Activated naive CD8-positive, alpha-beta T cell treated with anti-CD3 and anti-CD28 coated beads, Interleukin-2, amount 50 U/mL, for 16 hours (primary cell): ENCODE measurements around the gene LHPP.
"Not testable (repeated sequence)": the region's sequence is repeated elsewhere in the genome, so short reads cannot be mapped to it uniquely, and the experiment has no call there.

Experiments used
- DNase-seq: peaks from one replicate; pipeline ENCODE4 v3.0.0-alpha.2; 2020; ENCODE audit warnings: low read depth, low spot score

LHPP gene

DNA sequence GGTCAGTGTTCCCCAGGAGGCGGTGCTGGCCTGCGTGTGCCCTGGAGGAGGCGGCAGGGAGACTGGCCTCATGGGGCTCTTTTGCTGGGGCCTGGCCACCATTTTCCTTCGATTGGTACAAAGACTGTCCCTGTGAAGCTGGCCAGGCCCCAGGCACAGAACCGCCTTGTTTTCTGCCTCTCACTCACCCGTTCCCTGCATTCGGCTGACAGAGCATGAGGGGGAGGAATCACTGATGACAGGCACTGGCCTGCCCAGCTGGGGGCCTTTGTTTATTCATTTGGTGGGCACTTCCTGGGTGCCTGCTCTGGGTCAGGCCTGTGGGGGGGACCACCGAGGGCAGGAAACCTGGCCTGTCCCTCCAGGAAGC, 143.4 kb downstream of the LHPP start:
- DNase-seq: no peak

DNA sequence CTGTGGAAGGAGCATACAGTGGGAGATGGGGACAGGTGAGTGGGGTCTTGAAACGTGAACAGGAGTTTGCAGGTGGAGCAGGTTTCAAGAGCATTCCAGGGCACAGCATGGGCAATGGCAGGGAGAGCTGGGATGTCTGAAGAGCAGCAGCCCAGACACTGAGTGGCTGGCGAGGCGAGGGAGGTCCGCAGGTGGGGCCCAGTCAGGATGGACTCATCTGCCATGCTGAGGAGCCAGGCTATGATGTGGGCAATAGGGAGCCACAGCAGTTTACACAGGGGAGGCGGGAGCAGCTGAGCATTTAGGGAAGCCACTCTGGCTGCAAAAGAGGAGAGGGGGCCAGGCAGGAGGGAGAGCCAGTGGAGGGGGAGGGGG, 143.8 kb downstream of the LHPP start:
- no peak for DNase-seq

DNA sequence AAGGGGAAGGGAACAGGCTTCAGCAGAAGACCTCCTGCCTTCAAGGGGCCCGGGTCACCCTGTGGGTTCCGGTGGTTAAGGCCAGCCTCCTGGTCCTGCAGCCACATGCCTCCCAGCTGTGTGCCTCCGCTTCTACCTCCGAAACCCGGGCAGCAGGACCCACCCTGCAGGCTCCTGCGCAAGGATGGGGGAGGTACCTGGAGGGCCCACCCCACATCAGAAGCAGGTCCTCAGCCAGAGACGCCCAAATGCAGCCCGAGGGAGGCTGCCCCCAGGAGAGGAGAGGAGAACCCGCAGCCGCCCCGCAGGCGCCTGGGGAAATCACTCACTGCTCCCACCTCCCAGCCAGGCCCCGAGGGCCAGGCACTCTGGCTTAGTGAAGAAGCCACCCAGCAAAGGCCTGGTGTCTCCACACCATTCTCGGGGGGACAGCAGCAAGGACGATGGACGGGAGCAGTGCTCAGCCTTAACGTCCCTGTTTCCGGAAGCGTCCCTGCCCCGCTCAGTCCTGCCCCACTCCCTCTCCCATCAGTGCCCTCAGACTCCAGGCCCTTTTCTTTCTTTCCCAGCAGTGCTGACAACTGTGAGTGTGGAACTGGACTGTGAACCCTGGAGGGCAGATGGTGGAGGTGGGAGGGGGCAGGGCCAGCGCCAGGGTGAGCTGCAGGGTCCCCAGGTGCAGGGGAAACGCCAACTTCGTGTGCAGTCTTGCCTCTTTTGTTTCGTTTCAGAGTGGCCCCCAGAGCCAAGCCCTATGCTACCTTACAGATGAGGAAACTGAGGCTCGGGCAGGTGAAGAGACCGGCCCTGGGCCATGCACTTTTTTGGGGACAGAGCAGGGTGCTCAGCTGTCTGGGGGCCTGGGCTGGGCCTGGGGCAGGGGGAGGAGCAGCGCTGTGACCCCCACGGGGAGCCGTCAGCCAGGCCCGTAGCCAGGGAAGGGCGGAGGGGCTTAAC, 144.5 kb downstream of the LHPP start:
- no peak for DNase-seq

DNA sequence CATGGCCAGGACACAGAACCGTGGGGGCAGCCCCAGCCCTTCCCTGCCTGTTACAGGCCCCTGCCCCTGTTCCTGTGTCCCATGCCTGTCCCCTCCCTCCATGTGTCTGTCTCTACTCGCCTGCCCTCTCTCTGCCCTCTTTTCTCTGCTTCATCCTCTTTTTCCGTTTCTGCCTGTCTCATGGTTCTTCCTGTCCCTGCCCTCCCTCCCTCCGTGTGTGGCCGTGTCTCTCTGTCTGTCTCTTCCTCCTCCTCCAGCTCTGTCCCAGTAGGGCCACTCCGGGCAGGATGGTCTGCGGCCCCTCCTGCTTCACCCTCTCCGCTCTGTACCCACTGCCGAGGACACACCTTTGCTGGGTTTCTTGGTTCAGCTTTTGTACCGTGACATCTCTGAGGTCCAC, 145.2 kb downstream of the LHPP start:
- DNase-seq: no peak

DNA sequence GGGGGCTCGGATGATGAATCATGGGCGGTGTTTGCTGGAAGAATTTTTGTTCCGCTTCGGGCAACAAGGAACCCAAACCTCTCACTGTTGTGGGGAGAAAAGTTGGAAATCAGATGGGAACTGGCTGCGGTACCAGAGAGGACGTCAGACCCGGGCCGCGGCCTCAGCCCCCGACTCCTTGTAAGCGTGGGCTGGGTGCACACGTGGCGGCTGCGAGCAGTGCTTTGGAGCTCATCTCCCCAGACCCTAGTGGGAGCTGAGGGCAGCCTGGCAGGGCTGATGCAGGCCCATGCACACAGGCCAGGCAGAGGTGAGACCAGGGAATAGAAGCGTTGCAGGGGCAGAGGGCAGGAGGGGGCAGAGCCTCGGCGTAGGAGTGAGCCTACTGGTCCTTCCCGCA, 146.1 kb downstream of the LHPP start:
- DNase-seq: no peak

GRCh38 chr10:124608093-124608721, 146.6 kb downstream of the LHPP start:
- no peak for DNase-seq

DNA sequence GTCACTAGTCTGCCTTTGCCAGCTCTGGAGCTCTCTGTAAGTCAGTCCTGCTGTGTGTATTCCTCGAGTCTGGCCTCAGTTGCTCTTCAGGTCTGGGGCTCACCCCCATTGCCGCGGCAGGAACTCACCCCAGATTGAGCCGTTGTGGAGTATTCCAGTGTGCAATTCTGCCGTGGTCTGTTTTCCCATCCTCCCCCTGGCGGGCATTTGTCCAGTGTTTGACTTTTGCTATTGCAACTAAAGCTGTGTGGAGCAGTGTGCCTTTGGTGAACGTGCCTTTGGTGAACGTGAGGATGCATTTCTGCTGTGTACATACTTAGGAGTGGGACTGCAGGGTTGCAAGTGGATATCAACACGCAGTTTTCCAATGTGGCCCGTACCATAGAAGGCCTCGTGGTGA, 148.1 kb downstream of the LHPP start:
- DNase-seq: no peak

GRCh38 chr10:124610186-124610585, 148.6 kb downstream of the LHPP start:
- DNase-seq: not testable (repeated sequence)

DNA sequence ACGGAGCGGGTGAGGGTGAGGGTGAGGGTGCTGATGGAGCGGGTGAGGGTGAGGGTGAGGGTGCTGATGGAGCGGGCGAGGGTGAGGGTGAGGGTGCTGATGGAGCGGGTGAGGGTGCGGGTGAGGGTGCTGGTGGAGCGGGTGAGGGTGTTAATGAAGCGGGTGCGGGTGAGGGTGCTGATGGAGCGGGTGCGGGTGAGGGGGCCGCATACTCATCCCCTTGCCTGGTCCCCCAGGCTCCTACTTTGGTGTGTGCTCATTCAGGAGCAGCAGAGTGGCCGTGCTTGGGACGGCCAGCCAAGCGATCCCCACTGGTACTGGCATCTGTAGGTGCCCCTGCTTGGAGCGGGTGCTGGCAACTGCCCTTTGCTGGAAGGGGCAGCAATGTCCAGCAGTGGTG, 149.2 kb downstream of the LHPP start:
- DNase-seq: not testable (repeated sequence)

DNA sequence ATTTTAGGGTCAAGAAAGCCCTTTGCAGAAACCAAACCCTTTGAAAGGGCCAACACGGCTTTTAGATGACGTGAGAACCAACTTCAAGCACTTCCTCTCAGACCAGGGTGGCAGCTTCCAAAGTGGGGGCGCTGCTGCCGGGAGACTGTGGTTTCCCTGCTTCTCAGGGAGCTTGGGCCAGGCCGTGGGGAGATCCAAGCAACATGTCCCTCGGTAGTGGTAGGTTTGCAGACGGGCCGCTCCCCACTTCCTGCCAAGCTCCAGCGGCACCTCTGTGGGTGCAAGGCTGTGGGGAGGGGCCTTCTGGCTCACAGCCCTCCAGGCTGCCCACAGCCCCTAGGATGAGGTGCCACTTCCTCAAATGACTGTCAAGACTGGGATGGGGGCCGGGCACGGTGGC, 150.1 kb downstream of the LHPP start:
- DNase-seq: no peak

DNA sequence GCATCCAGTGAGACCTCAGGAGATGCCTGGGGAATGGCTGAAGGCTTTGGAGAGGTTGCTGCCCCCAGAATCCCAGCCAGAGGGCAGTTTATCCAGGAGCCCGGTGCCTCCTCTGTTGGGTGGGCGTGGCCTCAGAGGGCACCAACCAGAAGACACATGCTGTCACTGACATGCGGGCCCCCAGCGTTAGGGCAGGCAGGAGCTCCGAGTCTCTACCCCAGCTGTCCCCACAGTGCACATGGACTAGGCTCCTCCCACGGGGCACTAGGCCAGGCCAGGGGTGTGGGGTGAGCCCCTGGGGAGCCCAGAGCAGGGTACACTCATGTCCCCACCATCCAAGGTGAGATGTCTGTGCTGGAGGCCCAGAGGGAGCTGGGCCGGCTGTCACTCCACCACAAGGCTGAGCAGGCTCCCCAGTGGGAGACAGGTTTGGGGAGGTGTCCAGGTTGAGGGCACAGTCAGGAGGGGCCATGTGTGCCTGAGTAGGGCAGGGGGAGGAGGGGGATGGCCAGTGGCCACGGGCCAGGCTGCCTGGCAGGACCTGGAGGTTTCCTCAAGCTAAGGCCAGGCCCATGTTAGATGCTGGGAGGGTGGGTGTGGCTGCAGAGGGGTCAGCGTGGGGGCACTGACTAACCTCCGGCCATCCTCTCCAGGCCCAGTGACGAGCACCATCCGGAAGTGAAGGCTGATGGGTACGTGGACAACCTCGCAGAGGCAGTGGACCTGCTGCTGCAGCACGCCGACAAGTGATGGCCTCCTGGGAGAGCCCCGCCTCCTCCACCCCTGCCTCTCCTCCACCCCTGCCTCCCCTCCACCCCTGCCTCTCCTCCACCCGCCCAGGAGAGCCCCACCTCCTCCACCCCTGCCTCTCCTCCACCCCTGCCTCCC, 151.2 kb downstream of the LHPP start:
- DNase-seq: no peak

DNA sequence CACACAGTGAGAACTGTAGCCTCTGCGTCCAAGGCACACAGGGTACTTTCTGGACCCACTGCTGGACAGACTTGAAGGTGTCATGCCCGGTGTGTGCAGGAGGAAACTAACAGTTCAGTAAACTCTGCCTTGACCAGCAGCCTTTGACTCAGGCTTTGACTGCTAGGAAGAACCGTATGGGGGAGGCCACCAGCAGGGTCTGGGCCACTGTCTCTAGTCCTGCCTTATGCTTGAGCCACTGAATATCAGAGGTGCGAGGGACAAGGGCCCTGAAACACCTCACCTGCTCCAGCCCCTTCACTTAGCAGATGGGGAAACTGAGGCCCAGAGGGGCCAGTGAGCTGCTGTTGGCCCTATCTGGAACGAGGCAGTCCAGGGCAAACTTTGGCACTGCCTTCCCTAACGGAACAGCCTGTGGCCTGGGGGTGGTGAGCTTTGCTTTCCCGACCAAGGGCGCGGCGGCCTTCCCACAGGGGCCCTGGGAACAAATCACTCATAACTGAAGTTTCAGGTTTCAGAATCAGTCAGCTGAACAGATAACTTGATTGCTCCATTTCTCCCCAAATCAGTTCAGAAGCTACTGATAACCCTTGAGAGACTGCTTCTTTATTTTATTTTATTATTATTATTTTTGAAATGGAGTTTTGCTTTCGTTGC, 152.5 kb downstream of the LHPP start:
- DNase-seq: no peak

DNA sequence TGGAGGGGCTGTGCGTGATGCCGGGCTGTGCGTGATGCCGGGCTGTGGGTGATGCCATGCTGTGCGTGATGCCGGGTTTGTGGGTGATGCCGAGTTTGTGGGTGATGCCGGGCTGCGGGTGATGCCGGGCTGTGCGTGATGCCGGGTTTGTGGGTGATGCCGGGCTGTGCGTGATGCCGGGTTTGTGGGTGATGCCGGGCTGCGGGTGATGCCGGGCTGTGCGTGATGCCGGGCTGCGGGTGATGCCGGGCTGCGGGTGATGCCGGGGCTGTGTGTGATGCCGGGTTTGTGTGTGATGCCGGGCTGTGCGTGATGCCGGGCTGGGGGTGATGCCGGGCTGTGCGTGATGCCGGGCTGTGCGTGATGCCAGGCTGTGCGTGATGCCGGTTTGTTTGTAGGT, 153.6 kb downstream of the LHPP start:
- no peak for DNase-seq

DNA sequence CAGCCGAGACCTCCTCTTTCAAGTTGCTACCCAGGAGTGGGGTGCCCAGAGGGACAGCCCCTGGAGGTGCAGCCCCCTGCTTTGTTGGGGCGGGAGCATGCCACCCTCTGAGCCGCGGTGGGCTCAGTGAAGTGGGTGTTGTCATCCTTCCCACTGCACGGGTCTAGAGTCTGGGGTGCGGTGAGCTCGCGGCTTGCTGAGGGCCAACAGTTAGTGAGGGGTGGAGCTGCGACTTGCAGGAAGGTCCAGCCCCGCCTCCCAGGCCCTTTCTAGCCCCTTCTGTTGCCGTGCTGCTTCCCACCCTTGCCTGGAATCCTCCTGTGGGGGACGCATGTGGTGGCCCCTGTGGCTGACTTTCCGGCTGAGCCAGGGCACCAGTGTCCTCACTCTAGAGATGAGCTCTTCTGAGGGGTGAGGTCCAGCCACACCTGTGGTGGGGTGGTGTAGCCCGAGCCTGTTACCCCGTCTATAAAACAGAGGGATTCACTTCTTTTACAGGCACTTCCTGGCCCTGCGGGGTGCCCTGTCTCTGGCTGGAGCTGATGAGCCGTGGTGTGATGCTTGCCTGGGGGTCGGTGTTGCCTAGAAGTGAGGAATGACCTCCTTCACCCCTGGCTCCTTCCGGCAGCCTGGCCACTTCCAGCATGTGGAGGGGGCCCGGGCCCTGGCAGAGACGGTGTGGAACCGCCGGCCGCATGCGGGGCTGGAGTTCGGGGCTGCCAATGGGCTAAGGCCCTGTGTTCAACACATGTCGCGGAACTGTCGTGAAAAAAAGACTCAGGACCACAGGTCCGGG, 154.6 kb downstream of the LHPP start:
- no peak for DNase-seq

DNA sequence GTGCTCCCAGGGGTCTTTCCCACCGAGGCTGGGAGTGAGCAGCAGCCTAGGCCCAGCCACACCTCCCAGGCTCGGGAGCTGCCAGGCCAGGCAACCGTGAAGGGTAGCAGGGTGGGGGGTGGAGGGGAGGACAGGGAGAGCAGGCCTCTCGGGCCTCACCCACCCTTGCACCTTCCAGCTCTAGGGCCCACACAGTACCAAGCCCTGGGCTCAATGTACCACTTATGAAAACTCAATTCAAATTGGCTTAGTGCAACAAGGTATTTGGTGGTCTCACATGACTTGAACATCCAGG, 155.2 kb downstream of the LHPP start:
- DNase-seq: no peak

DNA sequence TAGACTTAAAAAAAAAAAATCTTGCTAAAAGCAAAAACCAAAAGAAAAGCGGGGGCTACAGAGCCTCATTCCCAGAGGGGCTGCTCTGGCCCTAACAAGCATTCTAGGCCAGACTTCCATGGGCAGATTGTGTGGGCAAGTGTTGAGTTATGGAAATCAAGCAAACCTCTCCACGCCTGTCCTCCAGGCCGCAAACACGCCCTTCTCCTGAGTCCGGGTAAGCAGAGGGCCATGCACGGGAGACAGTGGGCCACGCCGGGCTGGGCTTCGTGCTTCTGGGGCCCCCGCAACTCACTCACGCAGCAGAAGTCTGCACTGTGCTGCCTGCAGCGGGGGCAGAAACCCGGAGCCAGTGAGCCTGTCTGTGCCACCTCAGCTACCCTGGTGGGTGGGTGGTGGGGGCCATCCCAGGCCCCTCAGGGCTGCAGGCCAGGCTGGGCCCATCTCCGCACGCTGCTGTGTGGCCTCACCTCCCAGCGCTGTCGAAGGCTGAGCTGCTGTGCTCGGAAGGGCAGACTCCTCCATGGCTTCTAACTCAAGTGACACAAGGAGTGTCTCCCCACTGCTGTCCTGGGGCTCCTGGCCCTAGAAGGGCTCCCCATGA, 156.9 kb downstream of the LHPP start:
- DNase-seq: no peak

- DNase-seq: no peak
These were observed 157.6 kb downstream of the LHPP start for GRCh38 chr10:124619195-124619594.

DNA sequence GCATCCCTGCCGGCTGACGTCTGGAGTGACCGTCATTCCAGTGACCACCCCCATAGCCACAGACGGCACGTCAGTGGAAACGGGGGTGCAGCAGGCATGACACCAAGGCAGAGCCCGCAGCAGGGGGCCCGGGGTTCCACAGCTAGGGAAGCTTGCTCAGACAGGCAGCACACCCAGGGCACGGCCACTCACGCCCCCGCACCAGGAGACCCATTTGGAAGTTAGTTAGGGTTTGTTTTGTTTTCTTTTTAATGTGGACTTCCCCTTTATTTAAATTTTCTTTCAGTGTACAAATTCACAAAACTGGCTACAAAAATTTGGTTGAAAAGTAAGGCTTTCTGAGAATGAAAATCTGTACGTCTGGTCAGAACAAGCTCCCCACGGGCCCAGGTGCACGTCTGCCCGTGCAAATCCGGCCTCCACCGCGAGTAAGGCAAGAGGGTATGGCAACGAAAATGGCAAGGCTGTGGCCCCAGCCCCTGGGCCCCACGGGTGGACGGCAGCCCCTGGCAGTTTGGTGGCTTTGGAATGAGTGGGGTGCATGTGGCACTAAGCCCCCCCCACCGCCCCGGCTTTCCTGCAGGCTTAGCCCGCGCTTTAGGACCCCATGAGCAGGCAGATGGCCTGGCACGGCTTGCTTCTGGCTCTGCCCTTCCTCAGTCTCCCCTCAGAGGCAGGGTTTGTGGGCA, 158.3 kb downstream of the LHPP start:
- no peak for DNase-seq

DNA sequence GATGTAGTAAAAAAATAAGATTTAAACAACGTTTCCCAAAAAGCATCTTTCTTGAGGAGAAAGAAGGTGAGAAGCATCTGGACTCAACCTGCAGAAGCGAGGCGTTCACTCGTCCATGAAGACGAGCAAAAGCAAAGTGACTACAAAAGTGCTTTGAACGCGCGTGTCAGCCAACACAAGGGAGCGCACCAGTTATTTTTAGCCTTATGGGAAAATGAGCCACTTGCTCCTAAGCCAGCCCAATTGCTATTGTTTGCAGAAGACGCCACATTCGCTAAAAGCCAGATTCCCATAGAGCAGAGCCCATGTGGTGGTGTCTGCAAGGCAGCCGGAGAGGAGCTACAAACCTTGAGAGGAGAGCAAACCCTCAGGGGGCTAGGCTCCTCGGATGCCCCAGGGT, 160.0 kb downstream of the LHPP start:
- DNase-seq: no peak

DNA sequence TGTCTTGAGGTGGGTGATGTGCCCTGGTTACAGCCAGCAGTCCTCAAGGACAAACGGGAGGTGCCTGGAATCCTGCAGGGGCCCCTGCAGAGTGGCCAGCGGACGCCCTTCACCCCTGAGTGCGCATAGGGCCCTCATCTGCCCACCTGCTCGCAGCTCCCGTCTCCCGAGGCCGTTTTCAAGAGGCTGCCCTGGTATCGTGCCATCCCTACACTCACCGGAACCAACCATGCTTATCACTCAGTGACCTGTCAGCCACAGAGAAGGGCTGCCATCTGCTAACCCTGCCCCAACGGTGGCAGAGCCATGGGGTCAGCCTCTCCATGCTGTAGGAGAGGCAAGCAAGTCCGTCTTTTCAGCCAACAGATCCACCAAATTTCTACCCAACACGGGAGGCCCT, 160.5 kb downstream of the LHPP start:
- no peak for DNase-seq
